GM12878 (cell line): ENCODE results near the gene EEF1AKMT2. TPM values are rescaled to one million over a fixed set of nuclear protein-coding genes. Genes with fewer than 3 reads are reported as not detected.

ENCODE experiments used
- ATAC-seq: fragments of 200-7000 bp; cut with Tn5 transposase; 3 replicates; pipeline ENCODE4 v1.9.1; 2020; ENCODE audit warnings: mild to moderate bottlenecking, moderate library complexity
- BruUV-seq: library from RNA; stranded (reverse); fragments of 400-500 nt; replicated peaks from 2 replicates; lab custom pipeline; 2021; lab: Mats Ljungman, UMichigan
- CTCF ChIA-PET: fragments of 300-600 bp; sonication (Branson Sonifier 250); formaldehyde crosslinking; extraction: SDS; loops from one replicate; lab custom pipeline; 2021; ENCODE audit warnings: inconsistent platforms; lab: Yijun Ruan, JAX
- POLR2A ChIA-PET: fragments of 350-600 bp; formaldehyde crosslinking; extraction: SDS; loops from one replicate; lab custom pipeline; 2021; ENCODE audit warnings: inconsistent platforms; lab: Charles Lee
- RAD21 ChIA-PET: fragments of 300-600 bp; sonication (Branson Sonifier 250); formaldehyde crosslinking; loops from one replicate; lab custom pipeline; 2023; ENCODE audit warnings: antibody characterized with exemption; ENCODE audit not compliant: unreplicated experiment; lab: Charles Lee
- SMC1A ChIA-PET: fragments of 300-600 bp; sonication (Branson Sonifier 250); formaldehyde crosslinking; loops from one replicate; lab custom pipeline; 2023; ENCODE audit not compliant: unreplicated experiment, uncharacterized antibody; lab: Charles Lee
- DNase-seq: peaks from one replicate; pipeline ENCODE4 v3.0.0-alpha.2; 2011; ENCODE audit warnings: low read depth, low spot score
- FAIRE-seq: peaks from 3 replicates; lab custom pipeline; 2011; peaks lifted over from hg19 to GRCh38; lab: Jason Lieb, UNC
- H2AFZ ChIP-seq: 2 replicates; pipeline ENCODE4 v1.6.0; 2011; ENCODE audit warnings: low read depth, low read length, control low read depth; ENCODE audit not compliant: control insufficient read depth
- H3K27ac ChIP-seq: 2 replicates; pipeline ENCODE4 v1.5.1; 2011; ENCODE audit warnings: control low read depth; ENCODE audit not compliant: control insufficient read depth, insufficient read depth
- H3K27me3 ChIP-seq, 2 experiments: replicated peaks in 1 of 2; 2 replicates each; pipeline versions ENCODE4 v1.6.0 to v1.6.1; 2011; ENCODE audit warnings: low read length in 1 of 2; ENCODE audit not compliant: control insufficient read depth in 2 of 2, insufficient read depth in 2 of 2
- H3K36me3 ChIP-seq, 2 experiments: 2 replicates each; pipeline ENCODE4 v1.5.1; 2011; ENCODE audit warnings: low read length in 1 of 2; ENCODE audit not compliant: control insufficient read depth in 2 of 2, insufficient read depth in 2 of 2
- H3K4me1 ChIP-seq: 2 replicates; pipeline ENCODE4 v1.6.1; 2011; ENCODE audit warnings: mild to moderate bottlenecking, low read length, moderate library complexity, mixed read lengths; ENCODE audit not compliant: control insufficient read depth, insufficient read depth
- H3K4me2 ChIP-seq: 2 replicates; pipeline ENCODE4 v1.6.0; 2011; ENCODE audit warnings: control low read depth; ENCODE audit not compliant: control insufficient read depth, insufficient read depth
- H3K4me3 ChIP-seq: fragments of 200-600 bp; sonication (generic); 2 replicates; pipeline ENCODE4 v1.5.1; 2016
- H3K79me2 ChIP-seq: 2 replicates; pipeline ENCODE4 v1.6.0; 2011; ENCODE audit warnings: low read length; ENCODE audit not compliant: control insufficient read depth, insufficient read depth
- H3K9ac ChIP-seq: 2 replicates; pipeline ENCODE4 v1.8.0; 2011; ENCODE audit warnings: low read length, control low read depth, mixed read lengths; ENCODE audit not compliant: control insufficient read depth, insufficient read depth
- H3K9me3 ChIP-seq: replicated peaks from 3 replicates; pipeline ENCODE4 v1.5.1; 2011; ENCODE audit warnings: mild to moderate bottlenecking, low read length; ENCODE audit not compliant: control insufficient read depth, insufficient read depth
- H4K20me1 ChIP-seq: 2 replicates; pipeline ENCODE4 v1.6.0; 2011; ENCODE audit not compliant: control insufficient read depth, insufficient read depth
- EGR1 ChIP-seq, 2 experiments: IDR thresholded peaks; 1 replicate in 1 of 2; 2 replicates in 1 of 2; pipeline ENCODE4 v1.6.1; 2011 to 2012; ENCODE audit warnings: low read depth in 2 of 2, low read length in 2 of 2, borderline replicate concordance in 1 of 2, mild to moderate bottlenecking in 1 of 2, moderate library complexity in 1 of 2
- WGBS: methylation state at CpG from one replicate; pipeline ENCODE4 v1.1.6; 2016; ENCODE audit warnings: low lambda C conversion rate; ENCODE audit not compliant: insufficient replicate concordance, insufficient coverage; ENCODE audit errors: missing lambda C conversion rate; 5-methylcytosine and 5-hydroxymethylcytosine counted together
- in situ Hi-C: fragments of 300-500 bp; cut with MboI; formaldehyde crosslinking; loops from 9 replicates; pipeline ENCODE4 v1.14.3; 2018; ENCODE audit warnings: mixed read lengths
- intact Hi-C: fragments of 100-400 bp; cut with micrococcal nuclease; formaldehyde crosslinking; loops from one replicate; pipeline ENCODE4 v1.14.2; 2022; ENCODE audit not compliant: unreplicated experiment
- polyA plus RNA-seq, 11 experiments: library from polyadenylated mRNA; depleted of rRNA in 4 of 11; unstranded in 6 of 11; stranded (reverse) in 5 of 11; fragments of >200 nt; fragmentation: Nextera tagmentation in 4 of 11; fragmentation: Illumina TruSeq in 1 of 11; extraction: Ambion mirVana in 4 of 11; extraction: Trizol in 1 of 11; gene quantifications; 1 replicate in 1 of 11; 2 replicates in 10 of 11; pipeline versions ENCODE4 v1.2.1 to v1.2.3, GENCODE V29; 2011 to 2016; ENCODE audit warnings: inconsistent platforms in 2 of 11, missing spikeins in 2 of 11, low read depth in 1 of 11
- total RNA-seq, 4 experiments: library from RNA; depleted of rRNA in 3 of 4; stranded (reverse); fragments of >200 nt in 3 of 4; fragmentation: Illumina TruSeq in 1 of 4; extraction: Trizol in 1 of 4; gene quantifications; 2 replicates each; pipeline versions ENCODE4 v1.2.1 to v1.2.3, GENCODE V29; 2013 to 2021
- TF ChIP-seq, protein P1 (sequence below): IDR thresholded peaks from 2 replicates; pipeline ENCODE4 v1.6.1; 2012; ENCODE audit warnings: low read depth, low read length, improper control_type of control experiment
- TF ChIP-seq, protein P2 (sequence below): IDR thresholded peaks from 2 replicates; pipeline ENCODE4 v1.6.1; 2012; ENCODE audit warnings: mild to moderate bottlenecking, low read depth, low read length

Gene EEF1AKMT2
- total and polyA plus RNA-seq, 10 of the 15 experiments (the other 5 are each of a cell fraction or from before 2014, with no cell fraction given), result 9.1 to 29.3 (median 23.6) TPM

DNA sequence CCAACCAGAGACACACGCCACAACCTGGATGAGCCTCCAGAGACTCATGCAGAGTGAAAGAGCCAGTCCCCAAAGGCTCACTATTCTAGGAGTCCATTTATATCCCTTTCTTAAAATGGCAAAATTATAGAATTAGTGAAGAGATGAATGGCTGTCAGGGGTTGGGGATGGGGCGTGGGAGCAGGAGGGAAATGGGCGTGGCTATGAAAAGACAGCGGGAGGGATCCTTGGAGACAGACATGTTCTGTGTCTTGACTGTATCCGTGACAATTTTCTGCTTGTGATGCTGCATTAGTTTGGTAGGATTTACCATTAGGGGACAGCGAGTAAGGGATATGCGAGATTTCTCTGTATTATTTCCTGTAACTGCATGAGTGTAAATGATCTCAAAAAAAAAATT is 80.5 kb downstream of the EEF1AKMT2 start:
- H3K79me2 ChIP-seq, result peaks cover 4% of the 10 kb centered on the region
- WGBS, result 89% methylated on average over 7 of the region's 7 CpGs
- no TSS peak for BruUV-seq
- in situ Hi-C loops, result no loop called here
- H3K9me3 ChIP-seq, result no peaks in the 10 kb centered on the region
- ATAC-seq (no peak), DNase-seq (no peak)
- peaks cover 5% of the 10 kb centered on the region for H3K4me1 ChIP-seq
- CTCF ChIA-PET, result interaction anchor here (1.4 kb wide), 1 partner anchor 24 kb away, joined by 4 read pairs; no protein-coding TSS in a partner anchor
- H4K20me1 ChIP-seq, result no peaks in the 10 kb centered on the region
- TF ChIP-seq, protein P1, sequence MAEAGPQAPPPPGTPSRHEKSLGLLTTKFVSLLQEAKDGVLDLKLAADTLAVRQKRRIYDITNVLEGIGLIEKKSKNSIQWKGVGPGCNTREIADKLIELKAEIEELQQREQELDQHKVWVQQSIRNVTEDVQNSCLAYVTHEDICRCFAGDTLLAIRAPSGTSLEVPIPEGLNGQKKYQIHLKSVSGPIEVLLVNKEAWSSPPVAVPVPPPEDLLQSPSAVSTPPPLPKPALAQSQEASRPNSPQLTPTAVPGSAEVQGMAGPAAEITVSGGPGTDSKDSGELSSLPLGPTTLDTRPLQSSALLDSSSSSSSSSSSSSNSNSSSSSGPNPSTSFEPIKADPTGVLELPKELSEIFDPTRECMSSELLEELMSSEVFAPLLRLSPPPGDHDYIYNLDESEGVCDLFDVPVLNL, result no peak
- TF ChIP-seq EGR1 (IDR thresholded peaks at IDR 0.05; ENCODE audit: borderline replicate concordance in 1 of 2, low read depth in 2 of 2, low read length in 2 of 2), result no peak
- TF ChIP-seq, protein P2, sequence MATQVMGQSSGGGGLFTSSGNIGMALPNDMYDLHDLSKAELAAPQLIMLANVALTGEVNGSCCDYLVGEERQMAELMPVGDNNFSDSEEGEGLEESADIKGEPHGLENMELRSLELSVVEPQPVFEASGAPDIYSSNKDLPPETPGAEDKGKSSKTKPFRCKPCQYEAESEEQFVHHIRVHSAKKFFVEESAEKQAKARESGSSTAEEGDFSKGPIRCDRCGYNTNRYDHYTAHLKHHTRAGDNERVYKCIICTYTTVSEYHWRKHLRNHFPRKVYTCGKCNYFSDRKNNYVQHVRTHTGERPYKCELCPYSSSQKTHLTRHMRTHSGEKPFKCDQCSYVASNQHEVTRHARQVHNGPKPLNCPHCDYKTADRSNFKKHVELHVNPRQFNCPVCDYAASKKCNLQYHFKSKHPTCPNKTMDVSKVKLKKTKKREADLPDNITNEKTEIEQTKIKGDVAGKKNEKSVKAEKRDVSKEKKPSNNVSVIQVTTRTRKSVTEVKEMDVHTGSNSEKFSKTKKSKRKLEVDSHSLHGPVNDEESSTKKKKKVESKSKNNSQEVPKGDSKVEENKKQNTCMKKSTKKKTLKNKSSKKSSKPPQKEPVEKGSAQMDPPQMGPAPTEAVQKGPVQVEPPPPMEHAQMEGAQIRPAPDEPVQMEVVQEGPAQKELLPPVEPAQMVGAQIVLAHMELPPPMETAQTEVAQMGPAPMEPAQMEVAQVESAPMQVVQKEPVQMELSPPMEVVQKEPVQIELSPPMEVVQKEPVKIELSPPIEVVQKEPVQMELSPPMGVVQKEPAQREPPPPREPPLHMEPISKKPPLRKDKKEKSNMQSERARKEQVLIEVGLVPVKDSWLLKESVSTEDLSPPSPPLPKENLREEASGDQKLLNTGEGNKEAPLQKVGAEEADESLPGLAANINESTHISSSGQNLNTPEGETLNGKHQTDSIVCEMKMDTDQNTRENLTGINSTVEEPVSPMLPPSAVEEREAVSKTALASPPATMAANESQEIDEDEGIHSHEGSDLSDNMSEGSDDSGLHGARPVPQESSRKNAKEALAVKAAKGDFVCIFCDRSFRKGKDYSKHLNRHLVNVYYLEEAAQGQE, result no peak
- TF ChIP-seq, all 136 proteins: peak for 0
- Histone ChIP-seq H3K4me3 (no peak overlapping the region), H3K4me2 (no peak overlapping the region), H2AFZ (no peak overlapping the region), H3K36me3 (peaks cover 0 to 3% of the 10 kb centered on the region in 2 experiments; a peak in 3 of 4 replicates), H3K9ac (no peak overlapping the region), H3K27ac (no peak overlapping the region), H3K27me3 (no peaks in the 10 kb centered on the region)
- ChIA-PET POLR2A (interaction anchor here (0.5 kb wide), 1 partner anchor 26 kb away, joined by 3 read pairs; no protein-coding TSS in a partner anchor), RAD21 (interaction anchor here (15.5 kb wide), 1 partner anchor 9 kb away, joined by 266 read pairs; no protein-coding TSS in a partner anchor), SMC1A (no interaction called here)
- no peak for FAIRE-seq
- intact Hi-C loops, result no loop called here
